ENCODE results near the gene TMEM151A.

TMEM151A gene

DNA sequence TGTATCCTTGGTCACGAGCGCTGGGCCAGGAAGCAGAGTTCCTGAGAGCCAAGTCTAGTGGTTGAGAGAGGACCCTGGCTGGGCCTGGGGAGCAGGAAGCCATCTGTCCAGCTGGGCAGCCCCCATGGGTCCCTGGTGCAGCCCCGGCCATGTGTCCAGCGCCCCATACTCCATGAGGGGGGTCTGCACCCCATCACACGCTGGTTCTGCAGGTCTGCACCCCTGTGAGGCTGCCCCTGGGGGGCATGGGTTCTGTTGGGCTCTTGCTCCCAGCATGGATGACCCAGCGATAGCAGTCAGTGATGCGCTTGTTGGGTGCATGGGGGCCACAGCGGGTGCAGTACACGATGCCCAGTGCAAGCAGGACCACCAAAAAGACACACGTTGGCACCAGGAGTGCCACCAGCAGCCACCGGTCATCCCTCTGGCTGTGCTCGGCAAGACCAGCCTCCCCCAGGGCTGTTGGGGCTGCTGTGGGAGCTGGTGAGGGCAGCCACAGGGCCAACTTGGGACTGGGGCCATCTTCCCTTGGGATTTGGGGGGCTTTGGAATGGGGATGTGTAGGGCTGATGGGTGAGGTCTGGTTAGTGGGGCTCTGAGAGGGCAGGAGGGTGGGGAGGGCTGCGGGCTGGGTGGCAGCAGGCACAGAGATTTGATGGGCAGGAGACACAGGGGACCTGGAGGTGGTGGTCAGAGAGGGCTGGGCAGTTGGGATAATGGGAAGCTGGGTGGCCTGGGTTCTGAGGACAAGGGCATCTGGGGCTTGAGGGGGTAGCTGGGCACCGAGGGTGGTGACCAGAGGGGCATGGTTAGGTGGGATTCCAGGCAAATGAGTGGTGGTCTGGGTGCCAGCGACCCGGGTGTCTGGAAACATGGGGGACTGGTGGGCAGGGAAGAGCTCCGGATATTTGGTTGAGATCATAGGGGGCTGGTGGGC lies 23.1 kb downstream of the TMEM151A start:
- H3K4me3 ChIP-seq (ENCODE audit: low read depth, low read length) = peak overlapping the region; percentile 91
- TF ChIP-seq, protein P1, sequence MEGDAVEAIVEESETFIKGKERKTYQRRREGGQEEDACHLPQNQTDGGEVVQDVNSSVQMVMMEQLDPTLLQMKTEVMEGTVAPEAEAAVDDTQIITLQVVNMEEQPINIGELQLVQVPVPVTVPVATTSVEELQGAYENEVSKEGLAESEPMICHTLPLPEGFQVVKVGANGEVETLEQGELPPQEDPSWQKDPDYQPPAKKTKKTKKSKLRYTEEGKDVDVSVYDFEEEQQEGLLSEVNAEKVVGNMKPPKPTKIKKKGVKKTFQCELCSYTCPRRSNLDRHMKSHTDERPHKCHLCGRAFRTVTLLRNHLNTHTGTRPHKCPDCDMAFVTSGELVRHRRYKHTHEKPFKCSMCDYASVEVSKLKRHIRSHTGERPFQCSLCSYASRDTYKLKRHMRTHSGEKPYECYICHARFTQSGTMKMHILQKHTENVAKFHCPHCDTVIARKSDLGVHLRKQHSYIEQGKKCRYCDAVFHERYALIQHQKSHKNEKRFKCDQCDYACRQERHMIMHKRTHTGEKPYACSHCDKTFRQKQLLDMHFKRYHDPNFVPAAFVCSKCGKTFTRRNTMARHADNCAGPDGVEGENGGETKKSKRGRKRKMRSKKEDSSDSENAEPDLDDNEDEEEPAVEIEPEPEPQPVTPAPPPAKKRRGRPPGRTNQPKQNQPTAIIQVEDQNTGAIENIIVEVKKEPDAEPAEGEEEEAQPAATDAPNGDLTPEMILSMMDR (IDR thresholded peaks at IDR 0.05; ENCODE audit: insufficient read depth, low read length, missing control alignments) = no peak
- CTCF ChIA-PET = interaction anchor here (1.2 to 8.6 kb wide), 6 partner anchors 18 to 124 kb away, joined by 4 to 260 read pairs (median 119); partner anchors contain the start of genes B4GAT1, BRMS1, MRPL11 and RIN1
- POLR2A ChIA-PET = interaction anchor here (1.0 to 4.3 kb wide), 5 partner anchors 11 to 26 kb away, joined by 5 to 106 read pairs (median 60); partner anchors contain the start of genes RIN1 and YIF1A
- DNase-seq (ENCODE audit: low read depth, low spot score) = no peak

DNA sequence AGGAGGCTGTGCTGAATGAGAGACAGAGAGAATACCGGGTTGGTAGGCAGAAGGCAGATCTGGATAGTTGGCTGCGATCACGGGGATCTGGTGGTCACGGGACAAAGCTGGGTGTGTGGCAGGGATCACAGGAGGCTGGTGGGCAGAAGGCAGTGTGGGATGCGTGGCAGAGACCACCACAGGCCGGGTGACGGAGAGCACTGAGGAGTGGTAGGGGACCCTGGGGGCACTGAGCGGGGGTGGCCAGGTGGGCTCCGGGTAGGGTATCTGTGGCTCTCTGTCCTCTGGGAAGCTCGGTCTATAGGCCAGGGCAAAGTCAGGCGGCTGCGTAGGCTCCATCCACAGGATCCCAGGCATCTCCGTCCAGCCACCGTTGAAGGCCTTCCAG lies 23.8 kb downstream of the TMEM151A start:
- TF ChIP-seq, protein P1 (IDR thresholded peaks at IDR 0.05; ENCODE audit: insufficient read depth, low read length, missing control alignments) = no peak
- ChIA-PET CTCF (interaction anchor here (1.2 to 8.6 kb wide), 5 partner anchors 17 to 93 kb away, joined by 4 to 260 read pairs (median 129); partner anchors contain the start of genes B4GAT1, BRMS1, RIN1 and TMEM151A), POLR2A (interaction anchor here (1.0 to 4.1 kb wide), 3 partner anchors 10 to 26 kb away, joined by 5 to 64 read pairs (median 9); partner anchors contain the start of genes RIN1 and YIF1A)
- H3K4me3 ChIP-seq (ENCODE audit: low read depth, low read length) = peak overlapping the region; percentile 91
- no peak for DNase-seq (ENCODE audit: low read depth, low spot score)

DNA sequence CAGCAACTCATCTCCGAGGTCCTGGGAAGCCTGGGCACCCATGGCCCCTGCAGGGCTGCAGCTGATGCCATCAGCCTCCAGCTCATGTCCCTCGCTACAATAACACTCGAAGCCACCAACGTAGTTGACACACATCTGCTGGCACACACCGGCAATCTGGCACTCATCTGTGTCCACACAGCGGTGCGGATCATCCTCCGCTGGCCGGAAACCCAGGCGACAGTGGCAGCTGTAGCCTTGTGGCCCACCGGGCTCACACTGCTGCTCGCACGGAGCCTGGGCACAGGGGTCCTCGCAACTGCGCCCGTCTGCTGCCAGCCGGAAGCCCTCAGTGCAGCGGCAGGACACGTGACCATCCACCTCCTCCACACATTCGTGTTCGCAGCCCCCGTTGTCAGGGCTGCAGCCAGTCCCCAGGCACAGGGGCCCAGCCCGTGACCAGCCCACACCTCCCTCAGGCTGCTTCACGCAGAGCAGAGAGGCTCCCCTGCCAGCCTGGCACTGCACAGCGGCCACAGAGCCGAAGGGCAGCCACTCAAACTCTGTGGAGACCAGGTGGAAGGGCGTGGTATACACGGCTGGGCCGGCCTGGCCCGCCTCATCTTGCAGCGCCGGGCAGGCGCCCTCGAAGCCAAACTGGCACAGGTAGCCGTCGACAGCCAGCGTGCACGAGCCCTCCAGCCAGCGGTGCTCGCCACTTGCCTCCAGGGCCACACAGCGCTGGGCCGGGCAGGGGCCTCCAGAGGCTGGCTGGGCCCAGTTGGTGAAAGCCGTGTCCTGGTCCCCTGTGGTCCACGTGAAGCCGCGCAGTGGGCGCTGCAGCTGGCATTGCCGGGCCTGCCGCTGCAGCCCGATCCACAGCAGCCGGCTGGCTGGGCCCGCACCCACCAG lies 24.5 kb downstream of the TMEM151A start:
- ChIA-PET POLR2A (interaction anchor here (0.8 to 4.1 kb wide), 8 partner anchors 10 to 32 kb away, joined by 3 to 64 read pairs (median 8); partner anchors contain the start of genes BRMS1, RIN1, TMEM151A and YIF1A), CTCF (interaction anchor here (1.0 to 8.6 kb wide), 13 partner anchors 11 to 123 kb away, joined by 3 to 260 read pairs (median 12); partner anchors contain the start of genes B4GAT1, BRMS1, MRPL11 and RAB1B)
- TF ChIP-seq, protein P1 (IDR thresholded peaks at IDR 0.05; ENCODE audit: insufficient read depth, low read length, missing control alignments) = no peak
- DNase-seq (ENCODE audit: low read depth, low spot score) = no peak
- H3K4me3 ChIP-seq (ENCODE audit: low read depth, low read length) = peak overlapping the region; percentile 91

DNA sequence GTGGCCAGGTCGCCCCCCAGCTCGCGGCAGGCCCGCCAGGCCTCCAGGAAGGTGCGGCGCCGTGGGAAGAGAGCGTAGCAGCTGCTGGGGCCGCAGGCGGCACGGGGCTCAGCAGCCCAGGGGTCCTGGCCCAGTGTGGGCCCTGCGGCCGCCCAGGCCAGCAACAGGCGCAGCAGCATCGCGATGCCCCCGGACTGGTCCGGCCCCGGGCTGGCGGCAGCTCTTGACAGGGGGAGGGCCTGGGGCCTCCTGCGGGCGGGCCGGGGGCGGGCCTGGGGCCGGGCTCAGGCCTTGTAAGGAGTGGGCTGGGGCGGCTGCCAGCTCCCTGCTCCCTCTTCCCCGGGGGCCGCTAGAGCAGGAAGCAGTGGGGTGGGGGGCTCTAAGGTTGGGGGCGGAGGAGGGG lies 25.2 kb downstream of the TMEM151A start, which contains the start of gene CD248:
Gene CD248 (minus strand): TSS at position 196 of the 403 bp plus-strand sequence. CDS start 17 bp downstream, at position 179.
- ChIA-PET CTCF (interaction anchor here (0.7 to 2.7 kb wide), 9 partner anchors 10 to 122 kb away, joined by 3 to 14 read pairs (median 6); partner anchors contain the start of genes MRPL11, RAB1B and RIN1), POLR2A (interaction anchor here (0.8 to 4.1 kb wide), 7 partner anchors 9 to 31 kb away, joined by 3 to 64 read pairs (median 8); partner anchors contain the start of genes BRMS1, RIN1, TMEM151A and YIF1A)
- no peak for DNase-seq (ENCODE audit: low read depth, low spot score)
- peak within 1 kb of the TSS; percentile 91 for H3K4me3 ChIP-seq (ENCODE audit: low read depth, low read length)
- TF ChIP-seq, protein P1 (IDR thresholded peaks at IDR 0.05; ENCODE audit: insufficient read depth, low read length, missing control alignments) = no peak

DNA sequence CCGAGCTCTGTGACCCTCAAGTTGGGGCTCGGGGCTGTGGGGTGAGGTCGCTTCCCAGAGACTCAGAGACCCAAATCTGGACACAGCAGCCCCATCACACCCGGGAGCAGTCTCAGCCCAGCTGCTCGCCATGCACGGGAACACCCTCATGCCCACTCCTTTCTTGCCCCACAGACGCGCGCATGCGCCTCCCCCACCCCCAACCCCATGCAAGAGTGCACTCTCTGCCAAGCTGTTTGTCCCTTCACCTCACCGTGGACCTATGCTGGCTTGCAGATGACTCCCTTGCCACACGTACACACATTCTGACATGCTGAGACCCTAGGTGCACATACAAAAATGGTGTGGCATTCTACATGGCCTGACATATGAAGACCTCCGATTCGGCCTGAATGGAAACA lies 25.6 kb downstream of the TMEM151A start:
- DNase-seq (ENCODE audit: low read depth, low spot score) = no peak
- ChIA-PET POLR2A (interaction anchor here (0.8 to 4.1 kb wide), 7 partner anchors 8 to 31 kb away, joined by 3 to 64 read pairs (median 8); partner anchors contain the start of genes BRMS1, RIN1, TMEM151A and YIF1A), CTCF (interaction anchor here (0.6 to 2.7 kb wide), 11 partner anchors 10 to 122 kb away, joined by 3 to 14 read pairs (median 6); partner anchors contain the start of genes MRPL11, RAB1B and RIN1)
- TF ChIP-seq, protein P1 (IDR thresholded peaks at IDR 0.05; ENCODE audit: insufficient read depth, low read length, missing control alignments) = no peak
- H3K4me3 ChIP-seq (ENCODE audit: low read depth, low read length) = peak overlapping the region; percentile 38
